H4 (cell line): Measurements from ENCODE around the gene TAPBPL. TPM values are rescaled to one million over a fixed set of nuclear protein-coding genes. Genes with fewer than 3 reads are reported as not detected.
"Not testable (repeated sequence)": the region's sequence is repeated elsewhere in the genome, so short reads cannot be mapped to it uniquely, and the experiment has no call there.

Source experiments
- DNase-seq: peaks from one replicate; pipeline ENCODE4 v3.0.0-alpha.2; 2015; ENCODE audit warnings: low spot score
- total RNA-seq: library from RNA; depleted of rRNA; stranded (reverse); fragments of >200 nt; shearing (Covaris generic); gene quantifications from 2 replicates; pipeline ENCODE4 v1.2.3, GENCODE V29; 2014; rRNA removed

The TAPBPL gene
- 8.6 and 20.5 TPM in 2 replicates for total RNA-seq

GRCh38 chr12:6451348-6452244 lies at the start of gene TAPBPL:
Gene TAPBPL, plus strand, starts transcription at chr12:6452042. Its CDS starts 207 bp downstream, at chr12:6452249.
- DNase-seq: peak; percentile 89

- no peak for DNase-seq
Measured at GRCh38 chr12:6404390-6404789, 47.5 kb upstream of the TAPBPL start.

GRCh38 chr12:6405963-6406362 lies 45.9 kb upstream of the TAPBPL start:
- no peak for DNase-seq

GRCh38 chr12:6407236-6407954 lies 44.4 kb upstream of the TAPBPL start:
- no peak for DNase-seq

GRCh38 chr12:6416596-6416995 lies 35.2 kb upstream of the TAPBPL start:
- no peak for DNase-seq

GRCh38 chr12:6418796-6419195 lies 33.0 kb upstream of the TAPBPL start:
- no peak for DNase-seq

- DNase-seq: no peak
Measured at GRCh38 chr12:6420364-6420763, 31.5 kb upstream of the TAPBPL start.

- DNase-seq: peak; percentile 93
Measured at GRCh38 chr12:6423267-6424007, 28.4 kb upstream of the TAPBPL start.

- DNase-seq: no peak
Measured at GRCh38 chr12:6424008-6424347, 27.9 kb upstream of the TAPBPL start.

- DNase-seq: no peak
Measured at GRCh38 chr12:6424866-6425265, 27.0 kb upstream of the TAPBPL start.

- DNase-seq: no peak
Measured at GRCh38 chr12:6425590-6426531, 26.0 kb upstream of the TAPBPL start.

GRCh38 chr12:6426882-6427671 lies 24.8 kb upstream of the TAPBPL start:
- no peak for DNase-seq

- DNase-seq: not testable (repeated sequence)
Measured at GRCh38 chr12:6427796-6428195, 24.0 kb upstream of the TAPBPL start.

- DNase-seq: no peak
Measured at GRCh38 chr12:6428326-6428725, 23.5 kb upstream of the TAPBPL start.

- DNase-seq: peak; percentile 100
Measured at GRCh38 chr12:6430124-6430989, 21.5 kb upstream of the TAPBPL start.

GRCh38 chr12:6432991-6433390 lies 18.9 kb upstream of the TAPBPL start:
- no peak for DNase-seq

- DNase-seq: no peak
Measured at GRCh38 chr12:6434205-6435140, 17.4 kb upstream of the TAPBPL start.
